Measurements from ENCODE around the gene TMED9. TPM values are rescaled to one million over a fixed set of nuclear protein-coding genes. Genes with fewer than 3 reads are reported as not detected.
A peak's percentile ranks its signal among the peaks of the same experiment; 100 is the strongest.

The TMED9 gene
- total and polyA plus RNA-seq, 2 of the 4 experiments (the other 2 are of a cell fraction) = 123 to 357 TPM

DNA sequence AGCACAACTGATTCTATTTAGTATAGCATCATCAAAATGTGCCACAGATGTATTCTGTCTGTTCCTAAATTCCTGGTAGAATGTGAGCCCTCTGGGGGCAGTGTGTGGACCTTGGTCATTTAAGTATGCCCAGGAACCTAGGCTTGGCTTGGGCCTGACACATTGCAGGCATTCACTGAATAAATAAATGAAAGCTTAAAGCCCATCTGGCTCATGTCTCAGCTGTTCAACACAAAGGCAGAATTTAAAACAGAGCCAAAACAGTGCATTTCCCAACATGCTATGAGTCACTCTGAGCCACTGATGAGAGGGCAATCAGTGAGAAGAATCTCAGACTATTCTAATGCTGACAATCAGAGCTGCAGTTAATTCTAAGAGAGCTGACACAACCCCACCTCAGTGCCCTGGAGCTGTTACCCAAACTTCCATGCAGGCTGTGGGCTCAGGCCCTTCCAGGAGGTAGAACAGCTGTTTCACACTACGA, 45.7 kb upstream of the TMED9 start:
- Histone ChIP-seq H3K4me1 (ENCODE audit: control insufficient read depth, insufficient read depth, low read length) (peaks cover 21% of the 10 kb centered on the region), H3K23ac (ENCODE audit: low read depth, low read length) (peak overlapping the region; percentile 5; the same call in 1 of the 2 replicates), H2AK5ac (ENCODE audit: low read depth, low read length) (peak overlapping the region; percentile 60; the same call in 1 of the 2 replicates), H3K27me3 (ENCODE audit: control insufficient read depth, insufficient read depth, low read length) (no peaks in the 10 kb centered on the region), H3K4me2 (ENCODE audit: low read depth, low read length) (no peak overlapping the region; the same call in 1 of the 2 replicates), H4K20me1 (ENCODE audit: insufficient read depth, low read length) (peaks cover 50% of the 10 kb centered on the region), H4K91ac (ENCODE audit: insufficient read depth, low read depth, low read length) (0 out of 2 replicates have a peak overlapping the region, but pooled peaks have one; percentile 36), H4K8ac (ENCODE audit: low read depth in 2 of 2, low read length in 2 of 2) (peak overlapping the region in 1 of 2 experiments; percentile 62; a peak in 2 of 4 replicates), H3K4me3 (ENCODE audit: insufficient read depth, low read depth, low read length) (no peak overlapping the region), H3K14ac (replicated peaks; ENCODE audit: low read depth, low read length) (peak overlapping the region; percentile 54; the same call in 1 of the 2 replicates), H3K18ac (ENCODE audit: low read depth, low read length) (peak overlapping the region; percentile 63; the same call in 1 of the 2 replicates), H2BK120ac (ENCODE audit: low read depth, low read length) (peak overlapping the region; percentile 84), H3K79me1 (ENCODE audit: low read depth in 1 of 2, low read length in 2 of 2) (peaks cover 21 to 73% of the 10 kb centered on the region in 2 experiments), H3K9me3 (ENCODE audit: control insufficient read depth, insufficient read depth, low read length) (no peaks in the 10 kb centered on the region), H2BK15ac (ENCODE audit: low read depth, low read length) (peak overlapping the region; percentile 31; the same call in 2 of the 3 replicates), H3K4ac (ENCODE audit: low read depth, low read length) (peak overlapping the region; percentile 82), H3K36me3 (ENCODE audit: control insufficient read depth, insufficient read depth, low read length) (peaks cover 3% of the 10 kb centered on the region; the same call in 1 of the 2 replicates), H3K9ac (ENCODE audit: low read depth, low read length) (no peak overlapping the region), H3K56ac (ENCODE audit: extremely low read depth, insufficient read depth, low read length) (peak overlapping the region; percentile 44; the same call in 1 of the 2 replicates), H2AFZ (replicated peaks; ENCODE audit: low read length, poor library complexity) (peak overlapping the region; percentile 39), H2AK9ac (replicated peaks; ENCODE audit: low read depth, low read length, poor library complexity) (peak overlapping the region; percentile 48), H3K27ac (ENCODE audit: insufficient read depth, low read length) (peak overlapping the region; percentile 97), H4K5ac (ENCODE audit: low read depth, low read length) (no peak overlapping the region), H2BK5ac (ENCODE audit: low read depth, low read length, poor library complexity, severe bottlenecking) (peak overlapping the region; percentile 98), H3K9me1 (ENCODE audit: insufficient read depth, low read length) (peaks cover 23% of the 10 kb centered on the region), H2BK20ac (ENCODE audit: low read depth, low read length) (peak overlapping the region; percentile 92)
- ChIA-PET POLR2A (ENCODE audit: unreplicated experiment) (interaction anchor here (0.5 to 1.0 kb wide), 3 partner anchors 39 to 457 kb away, joined by 3 to 5 read pairs (median 3); partner anchors contain the start of gene B4GALT7), CTCF (interaction anchor here (0.6 to 1.8 kb wide), 6 partner anchors 9 to 1624 kb away, joined by 3 to 10 read pairs (median 4); partner anchors contain the start of gene B4GALT7)
- peak; percentile 99 for DNase-seq
- TF ChIP-seq, protein P1, sequence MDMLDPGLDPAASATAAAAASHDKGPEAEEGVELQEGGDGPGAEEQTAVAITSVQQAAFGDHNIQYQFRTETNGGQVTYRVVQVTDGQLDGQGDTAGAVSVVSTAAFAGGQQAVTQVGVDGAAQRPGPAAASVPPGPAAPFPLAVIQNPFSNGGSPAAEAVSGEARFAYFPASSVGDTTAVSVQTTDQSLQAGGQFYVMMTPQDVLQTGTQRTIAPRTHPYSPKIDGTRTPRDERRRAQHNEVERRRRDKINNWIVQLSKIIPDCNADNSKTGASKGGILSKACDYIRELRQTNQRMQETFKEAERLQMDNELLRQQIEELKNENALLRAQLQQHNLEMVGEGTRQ (IDR thresholded peaks at IDR 0.05; ENCODE audit: low read depth, low read length) = 0 out of 2 replicates have a peak, but pooled peaks have one; percentile 34
- TF ChIP-seq, protein P2, sequence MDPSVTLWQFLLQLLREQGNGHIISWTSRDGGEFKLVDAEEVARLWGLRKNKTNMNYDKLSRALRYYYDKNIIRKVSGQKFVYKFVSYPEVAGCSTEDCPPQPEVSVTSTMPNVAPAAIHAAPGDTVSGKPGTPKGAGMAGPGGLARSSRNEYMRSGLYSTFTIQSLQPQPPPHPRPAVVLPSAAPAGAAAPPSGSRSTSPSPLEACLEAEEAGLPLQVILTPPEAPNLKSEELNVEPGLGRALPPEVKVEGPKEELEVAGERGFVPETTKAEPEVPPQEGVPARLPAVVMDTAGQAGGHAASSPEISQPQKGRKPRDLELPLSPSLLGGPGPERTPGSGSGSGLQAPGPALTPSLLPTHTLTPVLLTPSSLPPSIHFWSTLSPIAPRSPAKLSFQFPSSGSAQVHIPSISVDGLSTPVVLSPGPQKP (IDR thresholded peaks at IDR 0.05; ENCODE audit: borderline replicate concordance, low read depth, low read length) = no peak
- TF ChIP-seq, protein P3, sequence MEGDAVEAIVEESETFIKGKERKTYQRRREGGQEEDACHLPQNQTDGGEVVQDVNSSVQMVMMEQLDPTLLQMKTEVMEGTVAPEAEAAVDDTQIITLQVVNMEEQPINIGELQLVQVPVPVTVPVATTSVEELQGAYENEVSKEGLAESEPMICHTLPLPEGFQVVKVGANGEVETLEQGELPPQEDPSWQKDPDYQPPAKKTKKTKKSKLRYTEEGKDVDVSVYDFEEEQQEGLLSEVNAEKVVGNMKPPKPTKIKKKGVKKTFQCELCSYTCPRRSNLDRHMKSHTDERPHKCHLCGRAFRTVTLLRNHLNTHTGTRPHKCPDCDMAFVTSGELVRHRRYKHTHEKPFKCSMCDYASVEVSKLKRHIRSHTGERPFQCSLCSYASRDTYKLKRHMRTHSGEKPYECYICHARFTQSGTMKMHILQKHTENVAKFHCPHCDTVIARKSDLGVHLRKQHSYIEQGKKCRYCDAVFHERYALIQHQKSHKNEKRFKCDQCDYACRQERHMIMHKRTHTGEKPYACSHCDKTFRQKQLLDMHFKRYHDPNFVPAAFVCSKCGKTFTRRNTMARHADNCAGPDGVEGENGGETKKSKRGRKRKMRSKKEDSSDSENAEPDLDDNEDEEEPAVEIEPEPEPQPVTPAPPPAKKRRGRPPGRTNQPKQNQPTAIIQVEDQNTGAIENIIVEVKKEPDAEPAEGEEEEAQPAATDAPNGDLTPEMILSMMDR (conservative IDR thresholded peaks at IDR 0.05; ENCODE audit: low read depth, low read length) = peak; percentile 35
- peak; percentile 98 for TF ChIP-seq CEBPB (IDR thresholded peaks at IDR 0.05; ENCODE audit: low read depth, low read length)
- TF ChIP-seq BHLHE40 (IDR thresholded peaks at IDR 0.05; ENCODE audit: low read depth, low read length) = 0 out of 2 replicates have a peak, but pooled peaks have one; percentile 27
- peak; percentile 60; the same call in 1 of the 2 replicates for TF ChIP-seq NFE2L2 (IDR thresholded peaks at IDR 0.05; ENCODE audit: low read depth, low read length)
- no peak for TF ChIP-seq RFX5 (IDR thresholded peaks at IDR 0.05; ENCODE audit: low read depth, low read length)
- 0 out of 2 replicates have a peak, but pooled peaks have one; percentile 20 for TF ChIP-seq POLR2A (IDR thresholded peaks at IDR 0.05; ENCODE audit: low read depth, low read length)
- peak; percentile 97 for TF ChIP-seq FOS (IDR thresholded peaks at IDR 0.05; ENCODE audit: low read depth, low read length)
- peak; percentile 79 for TF ChIP-seq RCOR1 (IDR thresholded peaks at IDR 0.05; ENCODE audit: insufficient replicate concordance, low read length)
- TF ChIP-seq SMC3 (IDR thresholded peaks at IDR 0.05; ENCODE audit: low read depth, low read length) = no peak
- TF ChIP-seq CHD1 (IDR thresholded peaks at IDR 0.05; ENCODE audit: low read depth, low read length) = 0 out of 2 replicates have a peak, but pooled peaks have one; percentile 70
- WGBS, 2 experiments (ENCODE audit: extremely low coverage in 2 of 2, insufficient read length in 1 of 2) = no CpG with 5 or more reads among the region's 1 CpG
- in situ Hi-C loops (cut with MboI; ENCODE audit: low sequenced_read_pairs) (no loop called here), dilution Hi-C loops (cut with HindIII; ENCODE audit: low sequenced_read_pairs, unreplicated experiment) (no loop called here), intact Hi-C loops (cut with micrococcal nuclease) (loop anchor here (1.0 to 2.0 kb wide), 2 partner anchors 29 to 53 kb away; no protein-coding TSS in a partner anchor)
- no TSS peak for BruUV-seq (replicated peaks)
- ATAC-seq (ENCODE audit: low read depth) = peak; percentile 86
